Activated T-helper 1 cell treated with Interleukin-2 at 50 U/mL for 16 hours (primary cell): ENCODE data around the gene CAMK2N1.
"Not testable (repeated sequence)": the region's sequence is repeated elsewhere in the genome, so short reads cannot be mapped to it uniquely, and the experiment has no call there.

Source experiments
- DNase-seq: peaks from one replicate; pipeline ENCODE4 v3.0.0-alpha.2; 2020; ENCODE audit warnings: low read depth

CAMK2N1 gene

DNA sequence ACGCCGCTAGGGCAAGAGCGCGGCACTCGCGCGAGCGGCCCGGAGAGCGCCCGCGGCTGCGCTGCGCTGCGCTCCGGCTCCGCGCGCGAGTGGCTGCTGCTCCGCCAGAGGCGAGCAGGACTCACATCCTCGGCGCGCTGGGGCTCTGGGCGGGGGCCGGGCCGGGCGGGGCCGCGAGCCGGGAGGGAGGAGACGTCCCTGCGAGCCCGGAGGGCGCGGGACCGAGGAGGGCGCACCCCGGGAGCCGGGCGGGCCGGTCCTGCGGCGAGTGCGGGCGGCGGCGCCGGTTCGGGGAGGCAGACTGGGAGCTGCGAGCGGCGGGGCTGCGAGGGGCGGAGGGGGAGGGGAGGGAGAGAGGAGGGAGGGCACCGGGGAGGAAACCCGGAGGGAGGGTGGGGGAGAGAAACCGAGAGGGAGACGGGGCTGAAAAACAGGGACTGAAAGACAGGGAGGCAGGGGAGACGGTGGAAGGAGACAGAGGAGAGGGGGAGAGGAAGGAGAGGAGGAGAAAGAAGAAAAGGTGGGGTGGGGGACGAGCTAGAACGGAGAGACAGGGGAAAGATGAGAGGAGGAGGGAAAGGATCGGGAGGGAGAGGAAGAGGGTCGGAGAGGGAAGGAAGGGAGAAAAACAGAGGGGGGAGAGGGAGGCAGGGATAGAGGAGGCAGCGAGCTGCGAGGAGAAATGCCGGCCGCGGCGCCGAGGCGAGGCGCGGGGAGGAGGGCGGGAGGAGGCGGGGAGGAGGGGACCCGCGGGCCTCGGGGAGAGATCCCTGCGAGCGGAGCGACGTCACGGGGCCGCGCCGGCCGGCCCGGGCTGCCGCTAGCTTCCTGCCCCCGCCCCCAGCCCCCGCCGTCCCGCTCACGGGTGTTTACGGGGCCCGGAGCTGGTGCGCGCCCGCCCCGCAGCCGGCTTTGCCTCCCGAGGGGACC lies at the start of gene CAMK2N1:
Gene CAMK2N1, minus strand, starts transcription at position 684 of the 930 bp plus-strand sequence. CDS start 831 bp downstream, outside the sequence.
- DNase-seq, result peak; percentile 49

GRCh38 chr1:20534659-20535417 lies 48.8 kb upstream of the CAMK2N1 start:
- DNase-seq, result no peak

DNA sequence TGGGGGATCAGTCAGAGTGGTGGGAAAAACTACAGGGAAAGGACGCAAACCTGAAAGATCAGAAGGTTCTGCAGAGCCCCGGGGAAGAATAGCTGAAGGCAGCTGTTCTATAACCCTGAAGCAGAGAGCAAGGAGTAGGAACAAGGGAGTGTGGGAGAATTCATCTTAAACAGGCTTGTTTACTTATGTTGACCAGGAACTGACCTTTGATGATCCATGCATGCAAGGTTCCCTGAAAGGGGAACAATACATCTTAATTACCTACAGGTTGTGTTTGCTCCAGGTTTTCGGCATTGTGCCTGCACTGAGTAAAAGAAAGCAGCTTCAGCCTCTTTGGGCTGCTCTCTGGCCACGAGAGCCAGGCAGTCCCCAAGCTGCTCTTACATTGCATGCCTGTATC lies 47.6 kb upstream of the CAMK2N1 start:
- no peak for DNase-seq

DNA sequence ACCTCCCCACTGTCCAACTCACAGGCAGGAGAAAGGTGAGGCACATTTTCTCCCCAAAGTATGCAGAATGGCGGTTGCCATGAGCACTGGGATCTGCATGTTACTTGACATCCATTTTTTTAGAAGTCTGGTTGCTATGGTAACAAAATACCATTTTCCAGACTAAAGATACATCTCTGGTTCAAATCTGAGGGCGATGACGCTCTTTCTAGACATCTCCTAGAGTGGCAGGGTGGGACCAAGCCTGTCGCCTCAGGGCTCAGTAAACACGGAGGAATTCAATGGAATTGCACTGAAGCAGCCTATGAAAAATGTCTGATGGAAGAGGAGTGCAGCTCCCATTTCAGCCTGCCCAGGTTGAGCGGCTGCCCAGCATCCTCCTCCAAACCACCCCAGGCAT lies 44.9 kb upstream of the CAMK2N1 start:
- no peak for DNase-seq

DNA sequence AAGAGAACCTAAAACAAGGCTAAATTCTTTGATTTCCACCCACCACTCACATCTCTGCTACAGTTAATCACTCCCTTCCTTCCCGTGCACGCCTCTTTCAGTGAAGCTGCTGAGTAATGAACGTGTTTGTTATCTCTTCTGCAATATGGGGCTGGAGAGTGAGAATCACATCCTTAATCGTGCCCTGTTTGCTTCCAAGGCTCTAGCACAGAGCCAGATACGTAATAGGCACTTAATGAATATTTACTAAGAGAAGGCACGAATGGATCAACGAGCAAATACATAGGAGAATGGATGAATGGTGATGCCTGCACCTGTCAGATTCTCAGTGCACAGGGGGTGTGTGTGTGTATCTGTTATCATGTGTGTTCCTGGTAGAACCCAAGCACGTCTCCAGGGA lies 44.3 kb upstream of the CAMK2N1 start:
- DNase-seq, result no peak

- DNase-seq, result no peak
Observed at GRCh38 chr1:20528221-20528620, 42.2 kb upstream of the CAMK2N1 start.

GRCh38 chr1:20526267-20526666 lies 40.3 kb upstream of the CAMK2N1 start:
- no peak for DNase-seq

DNA sequence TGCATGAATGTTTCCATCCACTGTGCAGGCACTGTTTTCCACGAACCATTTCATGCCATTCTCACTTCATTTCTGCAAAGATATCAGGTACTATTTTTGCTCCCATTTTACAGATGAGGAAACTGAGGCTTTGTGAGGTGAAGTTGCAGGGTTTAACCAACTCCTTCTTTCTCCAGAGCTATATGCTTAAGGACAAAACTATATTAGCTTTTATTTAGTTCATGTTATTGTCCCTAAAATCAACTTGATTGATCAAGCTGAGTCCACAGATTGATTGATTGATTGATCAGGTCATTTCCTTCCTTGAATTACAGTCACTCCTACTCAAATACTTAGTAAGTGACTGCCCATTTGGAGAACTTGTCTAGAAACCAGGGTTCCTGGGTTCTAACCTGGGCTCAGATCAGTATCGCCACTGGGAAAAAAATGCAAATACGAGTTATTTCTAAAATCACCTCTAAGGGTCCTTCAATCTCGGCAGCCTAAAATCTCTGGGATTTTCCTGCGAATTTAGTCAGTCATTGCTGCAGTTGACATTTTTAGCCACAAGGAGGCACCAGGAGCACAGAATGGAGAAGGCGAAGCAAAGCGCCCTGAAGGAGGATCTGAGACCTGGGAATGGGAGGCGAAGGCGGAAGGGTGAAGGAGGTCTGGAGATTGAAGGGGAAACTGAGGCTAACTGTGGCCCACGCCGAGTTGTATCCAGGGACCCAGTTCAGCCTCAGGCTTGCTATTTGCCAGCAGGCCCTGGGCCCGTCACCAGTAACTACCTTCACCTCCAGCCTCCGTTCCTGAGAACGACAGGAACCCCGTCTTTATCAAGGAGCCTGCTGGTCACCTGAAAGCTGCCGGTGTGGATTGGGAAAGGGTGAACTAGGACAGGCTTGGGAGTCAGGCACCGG lies 36.2 kb upstream of the CAMK2N1 start:
- peak; percentile 28 for DNase-seq

- DNase-seq, result not testable (repeated sequence)
Observed at GRCh38 chr1:20519609-20520262, 33.7 kb upstream of the CAMK2N1 start.

DNA sequence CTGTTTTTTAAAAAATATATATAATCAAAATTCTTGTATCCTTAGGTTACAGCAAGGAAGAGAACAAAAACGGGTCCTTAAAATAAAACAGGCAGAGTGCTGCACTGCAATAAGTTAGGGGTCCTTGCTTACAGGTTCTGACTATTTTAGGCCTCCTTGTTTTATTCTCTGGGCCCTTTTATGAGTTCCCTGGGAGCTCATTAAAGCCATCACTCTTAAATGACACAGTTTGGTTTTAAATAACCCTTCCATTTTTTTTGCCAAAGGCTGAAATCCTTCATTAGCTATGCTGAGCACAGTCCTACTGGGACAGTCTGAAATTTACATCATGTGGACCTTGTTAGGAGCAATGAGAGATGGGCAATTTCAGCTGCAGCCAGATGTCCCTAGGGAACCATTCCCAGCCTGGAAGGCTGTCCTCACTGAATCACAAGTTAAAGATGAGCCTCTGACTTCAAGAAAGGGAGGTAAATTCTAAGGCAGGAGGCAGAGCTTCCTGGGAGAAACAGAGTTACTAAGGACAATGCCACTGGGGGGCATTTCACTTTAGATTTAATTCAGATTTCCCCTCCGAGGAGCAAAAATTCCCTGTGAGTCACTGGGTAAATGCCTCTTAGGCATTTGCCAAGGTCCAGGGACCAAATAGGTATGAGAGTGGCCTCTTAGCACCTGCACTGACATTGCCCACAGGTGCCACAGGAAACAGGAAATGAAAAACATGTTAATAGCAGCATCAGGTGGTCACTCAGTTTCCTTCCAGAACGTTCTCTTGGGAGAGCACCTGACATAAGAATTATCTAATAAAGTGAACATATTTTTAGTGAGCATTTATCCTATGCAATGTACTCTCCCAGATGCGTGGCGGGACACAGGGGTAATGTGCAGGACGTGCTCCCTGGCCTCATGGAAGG lies 25.8 kb upstream of the CAMK2N1 start:
- no peak for DNase-seq

- no peak for DNase-seq
Observed at GRCh38 chr1:20508411-20508771, 22.4 kb upstream of the CAMK2N1 start.

- DNase-seq, result peak; percentile 85
Observed at GRCh38 chr1:20507564-20508410, 21.8 kb upstream of the CAMK2N1 start, which contains the start of gene MUL1. TSS of gene MUL1 (minus strand) at chr1:20508151. CDS start at chr1:20508024, 127 bp downstream.

DNA sequence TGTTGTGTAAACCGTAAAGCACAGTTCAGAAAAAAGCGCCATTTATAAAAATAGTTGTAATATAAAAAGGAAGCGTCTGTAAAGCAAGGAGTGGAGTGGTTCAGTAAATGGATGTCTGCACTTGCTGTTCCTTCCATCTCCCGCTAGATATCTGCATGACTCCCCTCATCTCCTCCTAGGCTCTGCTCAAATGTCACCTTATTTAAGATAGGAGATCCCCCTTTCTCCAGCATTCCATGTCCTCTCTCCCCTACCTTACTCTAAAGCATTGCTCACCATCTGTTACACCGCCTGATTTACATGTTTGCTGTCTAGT lies 21.2 kb upstream of the CAMK2N1 start:
- DNase-seq, result no peak

- no peak for DNase-seq
Observed at GRCh38 chr1:20505488-20505887, 19.5 kb upstream of the CAMK2N1 start.

DNA sequence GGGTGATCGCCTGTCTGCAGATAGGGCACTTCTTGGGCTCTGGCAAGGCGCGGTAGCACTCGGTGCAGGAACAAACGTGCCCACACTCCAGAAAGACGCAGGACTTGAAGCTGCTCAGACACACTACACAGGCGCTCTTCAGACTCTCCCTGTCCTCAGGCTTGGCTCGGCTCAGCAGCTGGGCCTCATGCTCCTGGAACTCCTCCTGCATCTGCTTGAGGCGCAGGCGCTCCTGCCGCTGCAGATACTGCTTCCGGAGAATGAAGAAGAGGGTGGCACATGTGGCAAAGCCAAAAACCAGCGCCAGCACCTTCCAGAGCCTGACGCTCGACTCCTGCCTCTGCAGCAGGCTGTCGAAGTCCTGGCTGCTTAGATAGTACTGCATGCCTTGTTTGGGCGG lies 14.7 kb upstream of the CAMK2N1 start:
- no peak for DNase-seq

- no peak for DNase-seq
Observed at GRCh38 chr1:20499718-20500117, 13.7 kb upstream of the CAMK2N1 start.

- DNase-seq, result no peak
Observed at GRCh38 chr1:20499105-20499504, 13.1 kb upstream of the CAMK2N1 start.

DNA sequence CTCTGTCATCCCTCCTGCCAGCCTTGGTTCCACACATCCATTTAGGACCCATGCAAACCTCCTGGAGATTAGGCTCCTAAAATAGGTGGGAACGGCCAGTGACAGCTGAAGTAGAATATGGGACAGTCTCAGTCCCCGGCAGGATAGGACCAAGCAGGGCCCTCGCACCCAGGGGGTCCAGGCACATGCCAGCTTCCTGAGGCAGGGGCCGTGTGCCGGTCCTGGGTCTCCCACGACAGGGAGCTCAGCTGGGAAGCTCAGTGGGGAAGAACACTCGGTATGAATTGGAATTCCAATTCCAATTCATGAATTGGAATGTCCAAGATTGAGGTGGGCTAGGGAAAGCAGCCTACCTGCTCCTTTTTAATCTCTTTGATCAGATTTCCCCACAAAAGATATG lies 12.1 kb upstream of the CAMK2N1 start:
- DNase-seq, result no peak

DNA sequence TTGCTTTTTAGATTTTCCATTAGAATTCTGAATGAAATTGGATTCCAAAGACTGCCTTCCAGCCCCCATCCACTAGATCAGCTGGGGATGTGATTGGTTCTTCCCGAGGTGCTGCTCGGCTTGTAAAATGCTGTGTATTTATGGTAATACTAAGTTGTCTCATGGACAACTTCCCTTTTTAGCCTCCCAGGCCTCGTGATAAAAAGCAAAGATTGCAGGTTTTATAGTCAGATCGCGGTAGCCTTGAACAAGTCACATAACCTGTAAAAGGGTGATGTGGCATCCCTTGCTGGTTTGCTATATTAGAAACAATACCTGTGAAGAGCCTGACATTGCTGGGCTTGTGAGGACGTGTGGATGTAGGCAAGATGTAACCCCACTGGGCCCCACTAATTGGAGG lies 11.5 kb upstream of the CAMK2N1 start:
- DNase-seq, result no peak
